Stomach (tissue), 4 donors: ENCODE measurements around the gene CELF4.

ENCODE experiments used
- POLR2A ChIP-seq, 4 donors: fragments of 450-650 bp; IDR thresholded peaks; one replicate each; pipeline ENCODE4 v1.6.1; 2016; ENCODE audit warnings: antibody characterized with exemption in 4 of 4, control low read depth in 2 of 4, mild to moderate bottlenecking in 1 of 4, moderate library complexity in 1 of 4
- POLR2AphosphoS5 ChIP-seq, 3 donors: sonication (generic); formaldehyde crosslinking; IDR thresholded peaks; one replicate each; pipeline ENCODE4 v1.6.1; 2016; ENCODE audit warnings: antibody characterized with exemption in 3 of 3
- TF ChIP-seq, protein P1 (sequence below), 7 experiments: fragments of 450-650 bp in 4 of 7; fragments of 200-600 bp in 3 of 7; sonication (generic) in 3 of 7; IDR thresholded peaks; one replicate each; pipeline ENCODE4 v1.5.1; 2016 to 2019; ENCODE audit warnings: antibody characterized with exemption in 7 of 7, control low read depth in 2 of 7, mild to moderate bottlenecking in 1 of 7

DNA sequence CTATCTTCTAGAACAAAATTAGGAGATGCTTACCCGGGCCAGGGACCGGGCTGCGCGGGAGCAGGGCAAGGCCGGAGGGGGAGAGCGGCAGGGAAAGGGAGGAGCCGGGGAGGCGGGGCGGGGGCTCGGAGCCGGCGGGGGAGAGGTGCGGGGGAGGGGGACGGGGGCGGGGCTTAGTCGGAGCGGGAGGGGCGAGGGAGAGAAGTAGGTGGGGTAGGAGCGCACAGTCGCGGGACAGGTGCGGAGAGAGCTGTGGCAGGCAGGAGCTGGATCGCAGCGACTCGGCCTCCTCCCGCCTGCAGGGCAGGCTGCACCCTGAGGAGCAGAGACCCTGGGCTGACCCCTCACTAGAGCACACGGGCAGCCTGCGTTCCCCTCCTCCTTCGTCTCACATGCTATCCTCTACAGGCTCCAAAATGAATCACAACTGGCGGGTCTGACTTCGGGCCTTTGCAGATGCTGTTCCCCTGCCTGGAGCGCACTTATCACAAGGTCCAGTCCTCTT is 290.3 kb downstream of the CELF4 start:
- TF ChIP-seq POLR2A (IDR thresholded peaks at IDR 0.05) (no peak), POLR2AphosphoS5 (IDR thresholded peaks at IDR 0.05) (no peak)
- TF ChIP-seq, protein P1, sequence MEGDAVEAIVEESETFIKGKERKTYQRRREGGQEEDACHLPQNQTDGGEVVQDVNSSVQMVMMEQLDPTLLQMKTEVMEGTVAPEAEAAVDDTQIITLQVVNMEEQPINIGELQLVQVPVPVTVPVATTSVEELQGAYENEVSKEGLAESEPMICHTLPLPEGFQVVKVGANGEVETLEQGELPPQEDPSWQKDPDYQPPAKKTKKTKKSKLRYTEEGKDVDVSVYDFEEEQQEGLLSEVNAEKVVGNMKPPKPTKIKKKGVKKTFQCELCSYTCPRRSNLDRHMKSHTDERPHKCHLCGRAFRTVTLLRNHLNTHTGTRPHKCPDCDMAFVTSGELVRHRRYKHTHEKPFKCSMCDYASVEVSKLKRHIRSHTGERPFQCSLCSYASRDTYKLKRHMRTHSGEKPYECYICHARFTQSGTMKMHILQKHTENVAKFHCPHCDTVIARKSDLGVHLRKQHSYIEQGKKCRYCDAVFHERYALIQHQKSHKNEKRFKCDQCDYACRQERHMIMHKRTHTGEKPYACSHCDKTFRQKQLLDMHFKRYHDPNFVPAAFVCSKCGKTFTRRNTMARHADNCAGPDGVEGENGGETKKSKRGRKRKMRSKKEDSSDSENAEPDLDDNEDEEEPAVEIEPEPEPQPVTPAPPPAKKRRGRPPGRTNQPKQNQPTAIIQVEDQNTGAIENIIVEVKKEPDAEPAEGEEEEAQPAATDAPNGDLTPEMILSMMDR (IDR thresholded peaks at IDR 0.05) = no peak
